DMS 273 (cell line): ENCODE results near the gene LIMK2.
"Not testable (repeated sequence)": the region's sequence is repeated elsewhere in the genome, so short reads cannot be mapped to it uniquely, and the experiment has no call there.

Experiments
- DNase-seq: peaks from one replicate; lab custom pipeline; 2025; ENCODE audit not compliant: unreplicated experiment; lab: John Stamatoyannopoulos, UW

The LIMK2 gene

DNA sequence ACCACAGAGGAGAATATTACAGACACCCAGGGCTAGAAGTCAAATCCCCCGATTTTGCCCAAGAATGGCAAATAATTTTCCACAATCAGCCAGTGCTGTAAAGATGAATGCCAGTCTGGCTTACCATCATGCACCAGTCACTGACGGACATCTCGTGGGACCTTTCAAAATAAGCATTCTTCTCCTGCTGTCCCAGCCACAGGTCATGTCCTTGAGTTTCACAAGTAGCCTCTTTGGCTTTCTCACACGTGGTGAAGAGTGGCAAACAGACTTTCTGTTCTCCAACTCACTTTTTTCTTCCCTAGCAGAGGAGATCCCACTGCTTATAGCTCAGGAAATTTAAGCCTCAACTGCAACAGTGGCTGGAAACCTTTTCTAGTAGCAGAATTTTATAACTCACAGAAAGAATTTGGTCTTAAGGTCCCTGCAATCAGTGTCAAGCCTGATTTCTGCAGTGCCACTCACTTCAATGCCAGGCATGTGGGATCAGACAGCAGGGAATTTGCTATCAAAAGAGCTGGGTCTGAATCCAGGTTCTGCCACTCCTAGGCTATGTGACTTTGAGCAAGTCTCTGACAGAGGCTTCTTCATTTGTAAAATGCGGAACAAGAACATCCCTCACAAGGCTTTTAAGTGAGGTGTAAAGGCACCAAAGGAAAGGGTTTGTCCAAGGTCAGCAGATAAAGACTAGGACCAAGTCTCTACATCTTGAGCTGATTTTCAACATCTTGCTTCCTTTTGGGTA is 76.6 kb downstream of the LIMK2 start:
- no peak for DNase-seq

DNA sequence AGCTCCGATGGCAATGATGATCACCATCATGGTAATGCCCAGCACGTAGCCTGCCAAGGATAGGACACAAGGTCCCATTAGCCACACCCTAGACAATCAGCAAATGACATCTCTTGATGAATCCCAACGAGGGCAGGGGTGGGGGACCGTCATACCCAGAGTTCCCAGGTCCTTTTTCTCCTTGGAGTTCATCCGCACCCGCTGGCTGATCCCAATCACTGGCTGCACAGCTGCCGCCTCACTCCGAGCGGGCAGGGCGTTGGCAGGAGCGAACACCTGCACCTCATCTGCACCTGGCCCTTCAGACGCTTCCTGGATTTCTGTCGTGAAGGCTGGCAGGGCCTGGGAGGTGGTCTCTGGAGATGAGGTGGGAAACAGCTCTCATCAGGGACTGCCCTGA is 77.2 kb downstream of the LIMK2 start:
- DNase-seq: no peak

DNA sequence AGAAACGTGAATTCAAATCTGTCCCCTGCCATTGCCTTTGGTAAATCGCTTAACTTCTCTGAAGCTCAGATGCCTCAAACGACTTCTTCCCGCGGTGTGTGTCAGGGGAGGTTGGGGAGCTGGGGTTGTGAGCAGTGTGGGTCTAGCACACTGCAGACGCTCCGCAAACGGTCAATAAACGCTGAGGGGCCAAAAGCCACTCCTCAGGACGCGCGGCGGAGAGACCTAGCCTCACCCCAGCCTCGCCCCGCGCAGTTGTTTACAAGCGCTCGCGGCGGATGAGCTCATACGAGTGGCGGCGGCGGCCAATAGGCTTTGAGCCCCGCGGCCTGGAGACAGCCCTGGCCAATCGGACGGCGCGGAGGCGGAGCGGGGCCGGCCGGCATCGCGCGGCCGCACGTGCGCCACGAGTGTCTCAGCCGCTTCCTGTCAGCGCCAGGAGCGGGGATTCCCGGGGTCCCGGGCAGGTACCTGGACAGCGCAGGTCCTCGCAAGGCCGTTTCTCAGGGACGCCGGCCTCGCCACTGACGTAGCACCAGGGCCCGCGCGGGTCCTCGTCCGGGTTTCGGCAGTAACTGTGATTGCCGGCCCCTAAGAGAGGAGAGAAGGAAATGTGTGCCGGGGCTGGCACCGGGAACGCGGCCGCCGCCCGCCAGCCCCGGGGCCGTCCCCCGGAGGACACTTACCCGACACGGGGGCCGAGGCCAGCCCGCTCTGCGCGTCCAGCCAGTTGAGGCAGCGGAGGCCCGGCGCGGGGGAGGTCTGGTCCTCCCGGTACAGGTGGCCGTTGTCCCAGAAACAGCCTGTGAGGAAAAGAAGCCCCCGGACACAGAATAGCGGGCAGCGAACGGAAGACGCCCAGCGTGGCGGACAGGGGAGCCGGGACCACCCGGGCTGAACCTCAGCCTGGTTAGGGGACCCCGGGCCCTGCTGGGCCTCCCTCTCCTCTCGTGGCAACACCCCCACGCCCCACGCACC is 78.7 kb downstream of the LIMK2 start:
- peak; percentile 95 for DNase-seq

DNA sequence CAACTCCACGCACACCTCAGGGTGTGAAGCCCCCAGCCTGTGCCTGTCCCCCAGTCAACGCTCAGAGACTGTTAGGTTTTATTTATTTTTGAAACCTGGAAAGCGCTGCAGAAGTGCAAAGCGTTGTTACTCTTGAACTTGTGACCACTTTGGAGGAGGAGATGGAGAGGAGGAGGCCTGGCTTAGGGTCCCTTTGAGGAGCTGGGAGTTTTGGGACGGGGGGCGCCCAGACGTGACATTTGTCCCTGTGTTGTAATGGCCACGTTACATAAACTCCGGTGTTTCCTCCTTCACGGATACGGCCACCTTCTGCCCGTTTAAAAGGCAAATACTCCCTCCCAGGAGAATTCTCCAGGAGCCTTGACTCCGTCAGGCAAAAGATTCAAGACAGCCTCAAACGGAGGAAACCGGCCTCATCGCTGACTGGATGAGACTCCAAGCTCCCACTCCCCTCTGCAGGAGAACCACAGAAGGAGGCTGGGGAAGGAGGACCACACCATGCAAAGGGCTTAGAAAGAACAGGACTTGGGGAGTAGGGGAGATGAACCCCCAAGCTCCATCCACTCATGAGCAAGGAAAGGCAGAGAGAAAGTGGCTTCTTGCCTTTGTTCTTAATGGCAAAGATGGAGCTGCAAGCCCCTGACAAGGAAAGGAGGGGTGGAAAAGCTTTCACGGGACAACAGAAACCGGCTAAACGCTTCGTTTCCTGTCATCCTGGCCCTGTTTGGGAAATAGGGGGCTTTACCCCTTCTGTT is 79.6 kb downstream of the LIMK2 start:
- peak; percentile 56 for DNase-seq

DNA sequence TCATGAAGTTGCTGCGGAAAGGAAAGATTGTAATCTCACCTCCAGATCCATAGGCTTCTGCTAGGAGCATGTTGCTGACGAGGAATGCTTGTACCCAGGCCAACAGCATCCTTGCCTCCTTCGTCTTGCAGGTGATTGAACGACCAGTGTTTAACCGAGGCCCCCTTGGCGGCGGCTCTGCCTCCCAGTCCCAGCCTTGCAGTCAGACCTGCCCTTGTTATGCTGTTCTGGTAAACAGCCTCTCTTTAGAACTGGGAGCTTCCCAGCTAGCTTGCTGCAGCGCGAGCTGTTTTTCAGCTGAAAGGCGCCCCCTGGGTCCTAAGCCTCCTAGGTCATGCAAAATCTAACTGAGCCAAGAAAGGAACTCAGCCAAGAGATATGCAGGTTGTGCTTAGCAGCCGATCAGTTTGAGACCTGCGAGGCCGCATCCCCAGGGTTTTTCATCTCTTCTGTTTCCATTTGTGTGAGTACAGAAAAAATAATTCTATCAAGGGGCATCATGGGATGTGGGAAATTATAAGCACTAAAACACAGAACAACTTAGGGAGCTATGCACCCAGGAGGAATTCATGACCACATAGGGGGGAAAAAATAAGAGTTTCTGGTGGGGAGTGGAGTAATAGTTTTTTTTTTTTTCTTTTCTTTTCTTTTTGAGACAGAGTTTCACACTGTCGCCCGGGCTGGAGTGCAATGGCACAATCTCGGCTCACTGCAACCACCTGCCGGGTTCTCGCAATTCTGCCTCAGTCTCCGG is 80.3 kb downstream of the LIMK2 start, which contains the start of gene PIK3IP1:
TSS of gene PIK3IP1 (minus strand) at position 253 of the 754 bp plus-strand sequence. CDS start at position 109, 144 bp downstream.
- peak; percentile 92 for DNase-seq

DNA sequence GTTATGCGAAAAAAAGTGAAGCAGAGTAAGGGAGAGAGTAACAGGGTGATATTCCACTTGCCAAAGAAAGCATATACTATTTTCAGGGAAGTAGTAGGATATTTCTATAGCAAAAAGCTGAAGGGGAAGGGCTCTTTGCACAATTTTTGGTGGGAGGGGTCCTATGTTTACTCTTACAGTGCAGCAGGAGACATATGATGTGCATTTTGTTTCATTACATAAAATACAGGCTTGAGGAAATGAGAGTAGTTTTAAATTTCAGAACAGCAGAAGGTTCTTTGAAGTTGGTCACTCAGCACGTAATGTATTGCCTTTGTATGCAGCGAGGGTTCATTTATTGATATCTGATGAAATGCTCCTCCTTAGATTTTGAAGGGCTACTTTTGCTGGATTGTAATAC is 83.3 kb downstream of the LIMK2 start:
- no peak for DNase-seq

DNA sequence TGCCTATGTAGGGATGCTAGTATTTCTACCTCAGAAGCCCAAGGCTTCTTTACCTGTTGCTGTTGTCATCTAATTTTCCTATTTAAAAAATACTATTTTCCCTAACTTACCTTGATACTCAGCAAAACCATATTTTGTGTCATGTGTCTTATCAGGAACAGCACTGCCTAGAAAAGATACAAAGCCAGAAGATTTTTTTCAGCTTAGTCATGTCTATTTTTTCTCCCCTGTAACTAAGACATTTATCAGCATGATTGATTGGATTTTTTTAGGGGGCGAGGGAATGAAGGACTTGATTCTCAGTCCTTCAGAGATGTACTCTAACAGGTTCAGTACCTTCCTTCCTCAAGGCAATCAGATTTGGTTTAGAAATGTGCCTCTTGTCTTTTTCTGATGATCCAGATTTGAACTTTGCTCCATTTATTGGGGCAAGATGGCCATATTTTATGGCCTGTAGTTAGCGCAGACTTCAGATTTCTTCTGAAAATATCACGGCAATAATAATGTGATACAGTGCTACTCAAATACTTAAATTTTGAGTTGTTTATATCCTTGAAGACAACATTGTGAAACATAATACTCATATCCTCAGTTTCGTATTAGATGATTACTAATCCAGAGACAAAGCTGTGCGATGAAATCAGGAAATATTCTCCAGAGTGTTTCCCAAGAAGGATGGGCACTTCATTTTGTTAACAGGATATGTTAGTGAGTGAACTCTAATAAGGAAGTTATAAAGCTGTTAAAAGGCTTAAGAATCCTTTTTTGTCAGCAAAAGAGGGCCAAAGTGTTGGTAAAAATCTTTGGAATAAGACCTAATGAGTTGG is 83.9 kb downstream of the LIMK2 start:
- no peak for DNase-seq

DNA sequence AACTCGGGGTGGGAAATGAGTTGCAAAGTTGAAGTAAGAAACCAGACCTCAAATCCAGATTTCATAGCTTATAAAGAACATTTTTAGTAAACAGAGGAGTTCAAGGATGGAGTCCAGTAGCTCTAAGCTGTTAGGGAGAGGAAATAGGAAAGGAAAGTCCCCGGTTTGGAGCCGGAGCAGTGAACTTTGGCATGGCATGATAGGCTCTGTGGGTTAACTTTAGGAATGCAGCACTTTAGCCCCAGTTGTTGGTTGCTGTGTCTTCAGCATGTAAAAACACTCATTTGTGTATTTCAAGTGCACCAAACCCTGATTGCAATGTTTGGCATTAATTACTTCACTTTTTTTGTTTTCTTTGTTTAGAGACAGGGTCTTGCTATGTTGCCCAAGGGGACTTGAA is 88.8 kb downstream of the LIMK2 start:
- DNase-seq: no peak

DNA sequence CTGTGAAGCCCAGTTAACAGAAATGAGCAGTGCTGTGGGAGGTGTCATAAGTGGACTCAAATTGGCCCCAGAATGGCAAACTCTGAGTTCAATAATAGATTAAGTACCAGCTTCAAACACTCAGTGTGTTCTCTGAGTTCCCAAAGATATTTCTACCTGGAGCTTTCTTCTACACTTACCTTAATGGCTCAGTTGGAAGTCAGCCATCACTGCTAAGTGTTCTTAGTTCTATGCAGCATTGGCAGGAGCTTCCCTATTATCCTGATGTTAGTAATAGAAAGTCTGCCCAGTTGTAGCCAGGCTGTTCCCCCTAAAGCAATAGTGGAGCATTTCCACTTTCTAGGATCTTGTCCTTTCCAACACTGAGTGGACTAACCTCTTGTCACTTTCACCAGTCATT is 89.9 kb downstream of the LIMK2 start:
- no peak for DNase-seq

DNA sequence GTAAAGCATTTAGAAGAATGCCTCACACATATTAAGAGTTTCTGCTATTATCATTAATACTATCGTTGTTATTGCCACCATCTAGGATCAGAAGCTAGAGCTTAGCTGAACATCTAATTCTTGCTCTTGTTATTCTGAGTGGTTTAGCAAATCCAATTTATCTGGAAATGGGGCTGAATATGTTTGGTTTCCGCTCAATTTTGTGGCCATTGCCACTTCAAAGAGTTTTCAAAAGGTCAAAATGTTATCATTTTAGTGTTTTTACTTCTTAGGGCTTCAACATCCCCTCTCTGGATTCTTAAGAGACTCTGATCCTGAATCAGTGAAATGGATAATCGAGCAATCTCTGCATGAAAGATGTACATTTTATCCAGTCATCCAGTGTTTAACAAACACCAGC is 90.4 kb downstream of the LIMK2 start:
- no peak for DNase-seq

DNA sequence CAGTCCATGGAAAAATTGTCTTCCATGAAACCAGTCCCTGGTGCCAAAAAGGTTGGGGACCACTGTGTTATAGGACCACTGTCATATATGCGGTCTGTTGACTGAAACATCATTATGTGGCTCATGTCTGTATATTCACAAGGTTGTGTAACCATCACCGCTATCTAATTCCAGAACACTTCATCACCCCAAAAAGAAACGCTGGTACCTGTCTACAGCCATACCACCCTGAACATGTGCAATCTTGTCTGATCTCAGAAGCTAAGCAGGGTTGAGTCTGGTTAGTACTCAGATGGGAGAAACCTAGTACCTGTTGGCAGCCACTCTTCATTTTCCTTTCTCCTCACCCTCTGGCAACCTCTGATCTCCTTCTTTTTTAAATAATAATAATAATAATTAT is 93.1 kb downstream of the LIMK2 start:
- no peak for DNase-seq

DNA sequence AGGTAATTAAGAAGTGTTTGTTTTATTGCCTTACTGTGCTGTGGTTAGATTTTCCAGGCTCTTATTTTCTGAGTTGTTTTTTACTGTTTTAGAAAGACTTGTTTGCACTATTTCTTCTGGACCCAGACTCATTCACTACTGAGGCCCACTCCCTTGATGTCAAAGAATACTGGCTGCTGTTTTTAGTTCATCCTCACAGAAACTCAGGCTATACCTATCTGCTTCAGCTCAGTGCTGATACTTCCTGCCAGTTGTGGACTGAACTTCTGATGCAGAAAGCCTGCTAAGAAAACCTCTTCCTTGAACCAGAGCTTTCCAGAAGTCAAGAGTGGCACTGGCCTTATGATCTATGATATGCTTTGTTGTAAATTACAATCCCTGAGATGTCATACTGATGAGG is 96.1 kb downstream of the LIMK2 start:
- no peak for DNase-seq

DNA sequence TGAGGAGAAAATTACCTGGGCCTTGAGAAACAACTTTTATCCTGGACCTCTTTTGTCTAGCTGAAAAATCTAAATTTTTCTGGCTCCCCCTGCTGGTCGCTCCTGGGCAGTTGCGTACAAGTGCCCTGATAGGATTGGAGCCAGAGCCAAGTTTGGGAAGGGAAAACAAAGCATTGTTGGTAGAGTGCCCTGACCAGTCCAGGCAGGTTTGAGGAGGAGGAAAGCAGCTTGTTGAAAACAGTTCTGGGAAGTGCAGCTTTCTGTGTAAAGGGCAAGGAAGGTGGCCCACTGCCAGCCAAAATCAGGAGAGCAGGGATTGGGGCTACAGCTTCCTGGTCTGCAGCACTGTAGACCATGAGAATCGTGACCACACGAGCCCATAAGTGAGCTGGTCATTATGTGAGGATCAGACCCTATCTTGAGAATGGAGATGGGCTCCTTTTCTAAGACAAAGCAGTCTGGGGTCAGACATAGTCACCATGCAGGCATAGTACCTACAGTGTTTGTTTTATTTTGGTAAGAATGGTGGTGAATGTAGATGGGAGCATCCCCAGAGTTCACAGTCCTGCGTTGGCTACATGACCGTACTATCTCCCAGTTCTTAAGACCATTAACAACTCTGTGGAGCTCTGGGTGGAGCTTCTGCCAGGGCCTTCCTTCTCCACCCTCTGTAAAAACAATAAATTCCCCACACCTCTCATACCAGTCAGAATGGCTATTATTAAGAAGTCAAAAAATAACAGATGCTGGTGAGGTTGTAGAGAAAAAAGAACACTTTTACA is 101.5 kb downstream of the LIMK2 start:
- DNase-seq: peak; percentile 81

DNA sequence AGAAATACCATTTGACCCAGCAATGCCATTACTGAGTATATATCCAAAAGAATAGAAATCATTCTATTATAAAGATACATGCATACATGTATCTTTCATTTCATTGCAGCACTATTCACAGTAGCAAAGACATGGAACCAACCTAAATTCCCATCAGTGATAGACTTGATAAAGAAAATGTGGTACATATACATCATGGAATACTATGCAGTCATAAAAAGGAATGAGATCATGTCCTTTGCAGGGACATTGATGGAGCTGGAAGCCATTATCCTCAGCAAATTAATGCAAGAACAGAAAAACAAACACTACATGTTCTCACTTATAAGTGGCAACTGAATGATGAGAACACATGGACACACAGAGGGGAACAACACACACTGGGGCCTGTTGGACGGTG is 102.1 kb downstream of the LIMK2 start:
- not testable (repeated sequence) for DNase-seq

DNA sequence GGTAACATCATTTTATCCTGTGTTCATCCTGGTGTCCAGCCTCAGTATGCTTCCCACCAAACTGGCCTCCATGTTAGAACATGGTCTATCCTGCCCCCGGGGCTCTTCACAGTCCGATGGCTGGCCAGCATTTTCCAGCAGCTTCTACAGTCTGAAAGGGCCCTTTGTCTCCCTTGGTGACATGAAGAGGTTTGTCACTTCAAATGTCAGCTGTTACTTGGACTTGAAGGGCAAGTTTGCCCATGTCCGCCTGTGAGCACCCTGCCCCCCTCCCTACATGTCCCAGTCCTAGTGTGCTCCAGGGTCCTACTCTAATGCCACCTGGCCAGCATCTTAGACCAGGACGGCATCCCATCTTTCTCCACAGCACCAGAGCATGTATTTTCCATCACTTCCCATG is 109.3 kb downstream of the LIMK2 start:
- no peak for DNase-seq

DNA sequence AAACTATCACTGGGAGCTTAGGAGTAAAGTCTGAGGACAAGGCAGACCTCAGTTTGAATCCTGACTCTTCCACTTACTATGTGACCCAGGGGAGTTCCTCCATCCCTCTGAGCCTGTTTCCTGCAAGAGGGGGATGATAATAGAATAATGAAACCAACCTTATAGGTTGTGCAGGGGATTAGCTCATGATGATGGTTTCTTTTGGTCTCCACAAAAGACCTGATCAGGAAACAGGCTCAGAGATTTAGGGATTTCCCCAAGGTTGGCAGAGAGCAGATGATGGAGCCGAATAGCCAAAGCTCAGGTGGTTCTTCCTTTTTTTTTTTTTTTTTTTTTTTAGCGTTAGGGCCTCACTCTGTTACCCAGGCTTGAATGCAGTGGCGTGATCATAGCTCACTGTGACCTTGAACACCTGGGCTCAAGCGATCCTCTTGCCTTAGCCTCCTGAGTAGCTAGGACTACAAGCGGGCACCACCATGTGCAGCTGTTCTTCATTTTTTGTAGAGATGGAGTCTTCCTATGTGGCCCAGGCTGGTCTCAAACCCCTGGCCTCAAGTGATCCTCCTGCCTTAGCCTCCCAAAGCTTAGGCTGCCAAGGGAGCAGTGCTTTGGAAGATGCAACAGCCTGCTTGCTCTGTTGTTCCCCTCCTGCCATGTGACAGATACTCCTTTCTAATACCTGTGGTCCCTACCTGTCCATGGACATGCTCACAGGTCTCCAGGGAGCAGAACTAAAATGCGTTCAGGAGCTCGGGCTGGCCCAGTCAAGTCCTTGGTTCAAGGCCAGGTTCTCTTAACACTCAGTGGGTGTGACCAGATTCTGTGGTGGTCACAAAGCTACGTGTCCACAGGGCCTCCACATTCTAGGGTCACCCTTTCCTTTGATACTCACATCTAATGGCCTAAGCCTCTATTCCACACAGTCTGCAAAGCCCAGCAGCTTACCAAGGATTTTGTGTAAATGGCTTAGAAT is 111.8 kb downstream of the LIMK2 start:
- DNase-seq: no peak

DNA sequence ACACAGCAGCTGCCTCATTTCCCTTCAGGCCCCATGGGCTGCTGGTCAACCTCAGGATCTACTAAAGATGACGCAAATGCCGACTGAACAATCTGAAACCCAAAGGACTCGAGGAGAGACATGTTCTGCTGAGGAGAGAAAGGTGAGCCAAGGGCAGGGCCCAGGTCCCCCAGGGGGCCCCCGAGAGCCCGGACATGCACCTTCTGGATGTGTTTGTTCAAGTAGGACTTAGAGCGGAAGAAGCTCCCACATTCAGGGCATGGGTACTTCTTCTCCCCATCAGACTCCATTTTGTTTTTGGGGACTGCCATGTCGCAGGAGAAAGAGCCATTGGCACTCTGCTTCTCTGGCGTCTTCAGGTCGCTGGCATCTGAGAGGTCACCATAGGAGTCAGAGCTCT is 114.8 kb downstream of the LIMK2 start:
- no peak for DNase-seq
